Measurements from ENCODE around the gene INSL3.
"Not testable (repeated sequence)": the region's sequence is repeated elsewhere in the genome, so short reads cannot be mapped to it uniquely, and the experiment has no call there.

DNA sequence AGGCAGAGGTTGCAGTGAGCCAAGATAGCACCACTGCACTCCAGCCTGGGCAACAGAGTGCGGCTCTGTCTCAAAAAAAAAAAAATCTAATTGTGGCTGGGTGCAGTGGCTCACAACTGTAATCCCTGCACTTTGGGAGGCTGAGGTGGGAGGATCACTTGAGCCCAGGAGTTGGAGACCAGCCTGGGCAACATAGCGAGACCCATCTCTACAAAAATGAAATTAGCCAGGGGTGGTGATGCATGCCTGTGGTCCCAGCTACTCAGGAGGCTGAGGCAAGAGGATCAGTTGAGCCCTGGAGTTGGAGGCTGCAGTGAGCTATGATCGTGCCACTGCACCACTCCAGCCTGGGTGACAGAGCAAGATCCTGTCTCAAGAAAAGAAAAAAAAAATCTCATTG is 22.7 kb downstream of the INSL3 start:
- TF ChIP-seq, protein P1, sequence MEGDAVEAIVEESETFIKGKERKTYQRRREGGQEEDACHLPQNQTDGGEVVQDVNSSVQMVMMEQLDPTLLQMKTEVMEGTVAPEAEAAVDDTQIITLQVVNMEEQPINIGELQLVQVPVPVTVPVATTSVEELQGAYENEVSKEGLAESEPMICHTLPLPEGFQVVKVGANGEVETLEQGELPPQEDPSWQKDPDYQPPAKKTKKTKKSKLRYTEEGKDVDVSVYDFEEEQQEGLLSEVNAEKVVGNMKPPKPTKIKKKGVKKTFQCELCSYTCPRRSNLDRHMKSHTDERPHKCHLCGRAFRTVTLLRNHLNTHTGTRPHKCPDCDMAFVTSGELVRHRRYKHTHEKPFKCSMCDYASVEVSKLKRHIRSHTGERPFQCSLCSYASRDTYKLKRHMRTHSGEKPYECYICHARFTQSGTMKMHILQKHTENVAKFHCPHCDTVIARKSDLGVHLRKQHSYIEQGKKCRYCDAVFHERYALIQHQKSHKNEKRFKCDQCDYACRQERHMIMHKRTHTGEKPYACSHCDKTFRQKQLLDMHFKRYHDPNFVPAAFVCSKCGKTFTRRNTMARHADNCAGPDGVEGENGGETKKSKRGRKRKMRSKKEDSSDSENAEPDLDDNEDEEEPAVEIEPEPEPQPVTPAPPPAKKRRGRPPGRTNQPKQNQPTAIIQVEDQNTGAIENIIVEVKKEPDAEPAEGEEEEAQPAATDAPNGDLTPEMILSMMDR (conservative IDR thresholded peaks at IDR 0.05), result not testable (repeated sequence)
- not testable (repeated sequence) for TF ChIP-seq EZH2 (IDR thresholded peaks at IDR 0.05; ENCODE audit: low read depth)

All from PC-9 (cell line).